ENCODE measurements around the gene TLE4. TPM values are rescaled to one million over a fixed set of nuclear protein-coding genes. Genes with fewer than 3 reads are reported as not detected.

TLE4 gene
- total and polyA plus RNA-seq, 2 donors (not counting 1 experiment from before 2014, with no cell fraction given): 34.7 to 57.3 TPM

DNA sequence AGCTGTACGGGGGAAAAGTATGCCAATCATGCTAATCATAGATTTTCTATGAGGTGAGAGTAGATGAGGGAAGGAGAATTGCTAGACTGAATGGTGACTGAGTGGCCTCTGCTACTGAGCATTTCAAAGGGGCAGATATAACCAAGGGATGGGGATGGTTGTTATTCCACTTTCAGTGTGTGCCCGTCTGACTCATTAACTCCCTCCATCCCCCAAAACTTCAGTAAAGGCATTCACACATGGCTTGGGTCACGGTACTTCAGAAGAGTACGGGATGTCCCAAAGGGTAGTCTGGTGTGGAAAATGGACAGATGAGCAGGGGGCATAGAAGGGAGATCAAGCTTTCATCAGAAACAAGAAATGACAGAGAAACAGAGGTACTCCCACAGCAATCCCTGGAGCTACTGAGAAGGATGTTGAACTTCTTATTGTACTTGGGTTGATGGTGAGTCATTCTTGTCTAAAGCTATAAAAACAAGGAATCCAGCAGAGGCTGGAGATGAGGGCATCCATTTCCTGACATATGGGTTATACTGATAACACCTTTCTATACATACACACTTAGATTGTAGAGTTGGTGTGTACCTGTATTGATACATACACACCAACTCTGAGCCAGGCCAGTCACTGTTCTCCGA is 8.9 kb upstream of the TLE4 start:
- no peak overlapping the region for H3K4me3 Mint-ChIP-seq

DNA sequence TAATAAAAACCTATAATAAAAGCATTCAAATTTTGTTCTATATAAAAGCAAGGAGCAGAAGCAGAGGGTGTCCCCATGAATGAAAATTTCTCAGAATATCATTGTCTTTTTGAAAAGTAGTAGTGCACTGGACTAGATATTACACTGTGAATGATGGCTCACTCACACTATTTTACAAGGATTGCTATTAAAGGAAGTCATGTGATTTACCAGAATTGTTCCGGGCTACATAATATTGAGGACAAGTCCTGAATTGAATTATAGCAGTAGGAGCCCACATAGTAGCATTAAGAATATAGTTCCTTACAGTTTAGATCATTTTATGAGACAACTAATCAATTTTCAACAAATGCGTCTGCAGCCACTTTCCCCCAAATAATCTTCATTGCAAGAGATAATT is 7.7 kb upstream of the TLE4 start:
- ATAC-seq (ENCODE audit: low read depth) (no peak), DNase-seq (no peak)
- Mint-ChIP-seq H3K9me3 (ENCODE audit: insufficient read depth) (no peaks in the 10 kb centered on the region), H3K27me3 (peaks cover 36% of the 10 kb centered on the region), H3K4me1 (peaks cover 10% of the 10 kb centered on the region), H3K27ac (no peak overlapping the region), H3K4me3 (no peak overlapping the region)
- Histone ChIP-seq H3K9ac (ENCODE audit: low read length) (no peak overlapping the region), H3K27ac (ENCODE audit: low read length in 2 of 2) (no peak overlapping the region), H3K79me2 (ENCODE audit: control insufficient read depth, insufficient read depth, low read length) (no peaks in the 10 kb centered on the region), H4K20me1 (ENCODE audit: control insufficient read depth, insufficient read depth, low read length, poor library complexity, severe bottlenecking) (no peaks in the 10 kb centered on the region), H3K4me2 (replicated peaks; ENCODE audit: low read depth, low read length, poor library complexity, severe bottlenecking) (no peak overlapping the region), H3K36me3 (replicated peaks in 1 of 2; ENCODE audit: control extremely low read depth in 1 of 2, control insufficient read depth in 1 of 2, extremely low read depth in 1 of 2, insufficient read depth in 2 of 2, low read length in 1 of 2) (no peaks in the 10 kb centered on the region), H3K4me1 (ENCODE audit: control insufficient read depth in 2 of 2, insufficient read depth in 2 of 2, low read length in 2 of 2) (peaks cover 5 to 10% of the 10 kb centered on the region in 2 donors), H3K27me3 (replicated peaks in 1 of 4; ENCODE audit: control extremely low read depth in 1 of 4, control insufficient read depth in 3 of 4, insufficient read depth in 4 of 4, low read length in 3 of 4) (peaks cover 0 to 6% (median 1%) of the 10 kb centered on the region in 4 experiments), H3K9me3 (ENCODE audit: control extremely low read depth in 1 of 3, control insufficient read depth in 2 of 3, insufficient read depth in 1 of 3, low read length in 2 of 3) (peaks cover 0 to 3% (median 3%) of the 10 kb centered on the region in 3 donors), H2AFZ (ENCODE audit: insufficient read depth, low read depth, low read length, poor library complexity, severe bottlenecking) (no peak overlapping the region), H3K4me3 (ENCODE audit: control extremely low read depth in 1 of 5, extremely low read depth in 1 of 5, insufficient read depth in 1 of 5, low read depth in 2 of 5, low read length in 4 of 5) (no peak overlapping the region)
- POLR2A ChIA-PET: no interaction called here
- TF ChIP-seq, protein P1, sequence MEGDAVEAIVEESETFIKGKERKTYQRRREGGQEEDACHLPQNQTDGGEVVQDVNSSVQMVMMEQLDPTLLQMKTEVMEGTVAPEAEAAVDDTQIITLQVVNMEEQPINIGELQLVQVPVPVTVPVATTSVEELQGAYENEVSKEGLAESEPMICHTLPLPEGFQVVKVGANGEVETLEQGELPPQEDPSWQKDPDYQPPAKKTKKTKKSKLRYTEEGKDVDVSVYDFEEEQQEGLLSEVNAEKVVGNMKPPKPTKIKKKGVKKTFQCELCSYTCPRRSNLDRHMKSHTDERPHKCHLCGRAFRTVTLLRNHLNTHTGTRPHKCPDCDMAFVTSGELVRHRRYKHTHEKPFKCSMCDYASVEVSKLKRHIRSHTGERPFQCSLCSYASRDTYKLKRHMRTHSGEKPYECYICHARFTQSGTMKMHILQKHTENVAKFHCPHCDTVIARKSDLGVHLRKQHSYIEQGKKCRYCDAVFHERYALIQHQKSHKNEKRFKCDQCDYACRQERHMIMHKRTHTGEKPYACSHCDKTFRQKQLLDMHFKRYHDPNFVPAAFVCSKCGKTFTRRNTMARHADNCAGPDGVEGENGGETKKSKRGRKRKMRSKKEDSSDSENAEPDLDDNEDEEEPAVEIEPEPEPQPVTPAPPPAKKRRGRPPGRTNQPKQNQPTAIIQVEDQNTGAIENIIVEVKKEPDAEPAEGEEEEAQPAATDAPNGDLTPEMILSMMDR (IDR thresholded peaks at IDR 0.05): no peak
- no peak for TF ChIP-seq EZH2 (IDR thresholded peaks at IDR 0.05; ENCODE audit: borderline replicate concordance, insufficient read depth, low read depth, low read length, poor library complexity, severe bottlenecking)
- WGBS (ENCODE audit: insufficient coverage): no CpG with 5 or more reads among the region's 2 CpGs
- intact Hi-C loops (cut with micrococcal nuclease): no loop called here
- CTCF ChIA-PET: interaction anchor here (0.6 kb wide), 1 partner anchor 571 kb away, joined by 3 read pairs; no protein-coding TSS in a partner anchor

More for the DNA sequence above, 8.9 kb upstream of the TLE4 start:
- Histone ChIP-seq H3K79me2 (ENCODE audit: control insufficient read depth, insufficient read depth, low read length) (no peaks in the 10 kb centered on the region), H3K36me3 (replicated peaks in 1 of 2; ENCODE audit: control extremely low read depth in 1 of 2, control insufficient read depth in 1 of 2, extremely low read depth in 1 of 2, insufficient read depth in 2 of 2, low read length in 1 of 2) (no peaks in the 10 kb centered on the region), H4K20me1 (ENCODE audit: control insufficient read depth, insufficient read depth, low read length, poor library complexity, severe bottlenecking) (no peaks in the 10 kb centered on the region), H3K27me3 (replicated peaks in 1 of 4; ENCODE audit: control extremely low read depth in 1 of 4, control insufficient read depth in 3 of 4, insufficient read depth in 4 of 4, low read length in 3 of 4) (peaks cover 0 to 6% (median 1%) of the 10 kb centered on the region in 4 experiments), H3K9ac (ENCODE audit: low read length) (no peak overlapping the region), H3K4me3 (ENCODE audit: control extremely low read depth in 1 of 5, extremely low read depth in 1 of 5, insufficient read depth in 1 of 5, low read depth in 2 of 5, low read length in 4 of 5) (no peak overlapping the region), H3K9me3 (ENCODE audit: control extremely low read depth in 1 of 3, control insufficient read depth in 2 of 3, insufficient read depth in 1 of 3, low read length in 2 of 3) (peaks cover 0 to 3% (median 3%) of the 10 kb centered on the region in 3 donors), H3K4me2 (replicated peaks; ENCODE audit: low read depth, low read length, poor library complexity, severe bottlenecking) (no peak overlapping the region), H3K27ac (ENCODE audit: low read length in 2 of 2) (no peak overlapping the region), H3K4me1 (ENCODE audit: control insufficient read depth in 2 of 2, insufficient read depth in 2 of 2, low read length in 2 of 2) (peaks cover 5% of the 10 kb centered on the region in 2 donors), H2AFZ (ENCODE audit: insufficient read depth, low read depth, low read length, poor library complexity, severe bottlenecking) (no peak overlapping the region)
- WGBS (ENCODE audit: insufficient coverage): 100% methylated on average over 1 of the region's 5 CpGs
- Mint-ChIP-seq H3K27ac (no peak overlapping the region), H3K4me1 (peaks cover 3% of the 10 kb centered on the region), H3K27me3 (peaks cover 31% of the 10 kb centered on the region), H3K9me3 (ENCODE audit: insufficient read depth) (no peaks in the 10 kb centered on the region)
- DNase-seq (no peak), ATAC-seq (ENCODE audit: low read depth) (no peak)
- intact Hi-C loops (cut with micrococcal nuclease): no loop called here
- no peak for TF ChIP-seq EZH2 (IDR thresholded peaks at IDR 0.05; ENCODE audit: borderline replicate concordance, insufficient read depth, low read depth, low read length, poor library complexity, severe bottlenecking)
- TF ChIP-seq, protein P1 (IDR thresholded peaks at IDR 0.05): no peak
- ChIA-PET CTCF (no interaction called here), POLR2A (no interaction called here)

Data from B cell (primary cell).